DND-41 (cell line): ENCODE data around the gene AGAP1.

Source experiments
- ATAC-seq: fragments of 200-7000 bp; cut with Tn5 transposase; 3 replicates; pipeline ENCODE4 v1.9.1; 2021; ENCODE audit warnings: low read depth; ENCODE audit not compliant: insufficient read depth
- DNase-seq: peaks from one replicate; pipeline ENCODE4 v3.0.0-alpha.2; 2020
- H2AFZ ChIP-seq: 2 replicates; pipeline ENCODE4 v1.6.0; 2012; ENCODE audit warnings: low read depth, low read length
- H3K27ac ChIP-seq: 2 replicates; pipeline ENCODE4 v1.5.1; 2012; ENCODE audit warnings: low read length, inconsistent platforms
- H3K27me3 ChIP-seq: fragments of 200-600 bp; sonication (generic); 2 replicates; pipeline ENCODE4 v1.6.0; 2012; ENCODE audit warnings: low read length, mild to moderate bottlenecking, inconsistent platforms; ENCODE audit not compliant: insufficient read depth, poor library complexity
- H3K36me3 ChIP-seq: 2 replicates; pipeline ENCODE4 v1.5.1; 2012; ENCODE audit warnings: low read length, inconsistent platforms; ENCODE audit not compliant: insufficient read depth
- H3K4me1 ChIP-seq: 2 replicates; pipeline ENCODE4 v1.5.1; 2012; ENCODE audit warnings: mild to moderate bottlenecking, low read length; ENCODE audit not compliant: insufficient read depth
- H3K4me2 ChIP-seq: 2 replicates; pipeline ENCODE4 v1.6.0; 2012; ENCODE audit warnings: mild to moderate bottlenecking, moderate library complexity, low read length, inconsistent platforms; ENCODE audit not compliant: insufficient read depth
- H3K4me3 ChIP-seq, 2 experiments: fragments of 200-600 bp in 1 of 2; shearing (Covaris generic) in 1 of 2; 2 replicates each; pipeline ENCODE4 v1.5.1; 2012 to 2016; ENCODE audit warnings: inconsistent platforms in 2 of 2, low read length in 2 of 2, mild to moderate bottlenecking in 2 of 2, low read depth in 1 of 2, moderate library complexity in 1 of 2
- H3K79me2 ChIP-seq: 2 replicates; pipeline ENCODE4 v1.6.0; 2012; ENCODE audit warnings: low read length, inconsistent platforms; ENCODE audit not compliant: insufficient read depth
- H3K9ac ChIP-seq: 2 replicates; pipeline ENCODE4 v1.6.0; 2012; ENCODE audit warnings: low read depth, mild to moderate bottlenecking, inconsistent platforms, low read length, moderate library complexity
- H3K9me3 ChIP-seq: 2 replicates; pipeline ENCODE4 v1.5.1; 2012; ENCODE audit warnings: low read length, moderate library complexity, mild to moderate bottlenecking, inconsistent platforms; ENCODE audit not compliant: insufficient read depth, severe bottlenecking
- H4K20me1 ChIP-seq: 2 replicates; pipeline ENCODE4 v1.6.0; 2012; ENCODE audit warnings: low read length; ENCODE audit not compliant: insufficient read depth
- CTCF ChIP-seq: IDR thresholded peaks from 2 replicates; pipeline ENCODE4 v1.5.1; 2012; ENCODE audit warnings: borderline replicate concordance, low read length, moderate library complexity, mild to moderate bottlenecking; ENCODE audit not compliant: poor library complexity, severe bottlenecking; ENCODE audit errors: extremely low read depth
- EZH2 ChIP-seq: IDR thresholded peaks from 3 replicates; pipeline ENCODE4 v1.6.1; 2012; ENCODE audit warnings: borderline replicate concordance, low read depth, mild to moderate bottlenecking, moderate library complexity, low read length, inconsistent platforms; ENCODE audit not compliant: severe bottlenecking

AGAP1 gene

GRCh38 chr2:235575431-235575830 lies 81.6 kb downstream of the AGAP1 start:
- ATAC-seq (no peak), DNase-seq (no peak)
- Histone ChIP-seq H4K20me1 (no peaks in the 10 kb centered on the region), H3K27ac (no peak overlapping the region), H3K9ac (no peak overlapping the region), H3K4me3 (no peak overlapping the region), H3K79me2 (no peaks in the 10 kb centered on the region), H3K4me2 (no peak overlapping the region), H3K9me3 (no peaks in the 10 kb centered on the region), H3K36me3 (no peaks in the 10 kb centered on the region), H2AFZ (no peak overlapping the region), H3K27me3 (peaks cover 3% of the 10 kb centered on the region), H3K4me1 (no peaks in the 10 kb centered on the region)
- TF ChIP-seq EZH2 (no peak), CTCF (no peak)

GRCh38 chr2:235575904-235576303 lies 82.1 kb downstream of the AGAP1 start:
- H3K27me3 ChIP-seq: peaks cover 6% of the 10 kb centered on the region
- no peak overlapping the region for H3K4me3 ChIP-seq
- no peak overlapping the region for H3K4me2 ChIP-seq
- no peaks in the 10 kb centered on the region for H3K36me3 ChIP-seq
- no peaks in the 10 kb centered on the region for H3K4me1 ChIP-seq
- no peak for TF ChIP-seq CTCF
- no peak for TF ChIP-seq EZH2
- no peak for ATAC-seq
- H3K9ac ChIP-seq: no peak overlapping the region
- no peak for DNase-seq
- no peaks in the 10 kb centered on the region for H3K9me3 ChIP-seq
- H2AFZ ChIP-seq: no peak overlapping the region
- no peaks in the 10 kb centered on the region for H3K79me2 ChIP-seq
- H4K20me1 ChIP-seq: no peaks in the 10 kb centered on the region
- no peak overlapping the region for H3K27ac ChIP-seq

GRCh38 chr2:235576337-235576910 lies 82.6 kb downstream of the AGAP1 start:
- H3K4me1 ChIP-seq: no peaks in the 10 kb centered on the region
- no peaks in the 10 kb centered on the region for H4K20me1 ChIP-seq

More at GRCh38 chr2:235576337-235576910, 82.6 kb downstream of the AGAP1 start:
- no peak overlapping the region for H3K4me3 ChIP-seq
- no peak overlapping the region for H3K9ac ChIP-seq
- TF ChIP-seq CTCF: no peak
- no peak for TF ChIP-seq EZH2
- ATAC-seq (no peak), DNase-seq (no peak)
- H3K79me2 ChIP-seq: no peaks in the 10 kb centered on the region
- H3K36me3 ChIP-seq: no peaks in the 10 kb centered on the region
- no peaks in the 10 kb centered on the region for H3K9me3 ChIP-seq
- no peak overlapping the region for H3K4me2 ChIP-seq
- peaks cover 6% of the 10 kb centered on the region for H3K27me3 ChIP-seq
- H2AFZ ChIP-seq: no peak overlapping the region
- no peak overlapping the region for H3K27ac ChIP-seq
